Hypothalamus (tissue), 51 donors: ENCODE results near the gene PTPMT1.
"Not testable (repeated sequence)": the region's sequence is repeated elsewhere in the genome, so short reads cannot be mapped to it uniquely, and the experiment has no call there.

Experiments used
- DNase-seq, 51 donors: peaks; one replicate each; lab custom pipeline; 2025; lab: John Stamatoyannopoulos, UW

Gene PTPMT1

GRCh38 chr11:47565340-47566148, at the start of gene PTPMT1:
Gene PTPMT1 (plus strand): TSS chr11:47565599. CDS start chr11:47565623, 24 bp downstream.
- peak in 35 of 51 donors; percentile 17 to 75 (median 40) for DNase-seq

- no peak for DNase-seq
These were observed 49.2 kb upstream of the PTPMT1 start for GRCh38 chr11:47516155-47516554.

GRCh38 chr11:47516984-47517853, 48.2 kb upstream of the PTPMT1 start:
- no peak for DNase-seq

- no peak for DNase-seq
These were observed 47.0 kb upstream of the PTPMT1 start for GRCh38 chr11:47518212-47518964.

GRCh38 chr11:47523490-47524225, 41.7 kb upstream of the PTPMT1 start:
- peak in 11 of 51 donors; percentile 4 to 57 (median 23) for DNase-seq

GRCh38 chr11:47524291-47524874, 41.0 kb upstream of the PTPMT1 start:
- peak in 12 of 51 donors; percentile 7 to 78 (median 24) for DNase-seq

- DNase-seq, result not testable (repeated sequence)
These were observed 39.4 kb upstream of the PTPMT1 start for GRCh38 chr11:47526032-47526431.

GRCh38 chr11:47527186-47527585, 38.2 kb upstream of the PTPMT1 start:
- DNase-seq, result no peak

- no peak for DNase-seq
These were observed 35.4 kb upstream of the PTPMT1 start for GRCh38 chr11:47529951-47530350.

- not testable (repeated sequence) for DNase-seq
These were observed 34.7 kb upstream of the PTPMT1 start for GRCh38 chr11:47530721-47531120.

GRCh38 chr11:47531666-47532065, 33.7 kb upstream of the PTPMT1 start:
- DNase-seq, result no peak

- peak in 1 of 51 donors; percentile 38 for DNase-seq
These were observed 32.7 kb upstream of the PTPMT1 start for GRCh38 chr11:47532597-47533213.

GRCh38 chr11:47533690-47534151, 31.7 kb upstream of the PTPMT1 start:
- no peak for DNase-seq

- DNase-seq, result no peak
These were observed 30.6 kb upstream of the PTPMT1 start for GRCh38 chr11:47534704-47535251.

- DNase-seq, result no peak
These were observed 28.5 kb upstream of the PTPMT1 start for GRCh38 chr11:47536915-47537314.

- peak in 7 of 51 donors; percentile 4 to 44 (median 10) for DNase-seq
These were observed 26.4 kb upstream of the PTPMT1 start for GRCh38 chr11:47538741-47539565.

GRCh38 chr11:47539681-47540039, 25.7 kb upstream of the PTPMT1 start:
- no peak for DNase-seq

GRCh38 chr11:47541070-47541469, 24.3 kb upstream of the PTPMT1 start:
- DNase-seq, result no peak
